Mesenchymal stem cell (in vitro differentiated cells and primary cell): Measurements from ENCODE around the gene CERS6.

Experiments
- DNase-seq: peaks from one replicate; pipeline ENCODE4 v3.0.0-alpha.2; 2013
- H2AFZ ChIP-seq: one replicate; pipeline ENCODE4 v1.6.1; 2013; ENCODE audit warnings: low read depth, mild to moderate bottlenecking, control low read depth, inconsistent platforms, low read length, moderate library complexity
- H2AK5ac ChIP-seq: 2 replicates; pipeline ENCODE4 v1.6.1; 2013; ENCODE audit warnings: low read length, moderate library complexity, mild to moderate bottlenecking, inconsistent platforms; ENCODE audit not compliant: severe bottlenecking
- H2BK120ac ChIP-seq: one replicate; pipeline ENCODE4 v1.6.1; 2013; ENCODE audit warnings: low read depth, mild to moderate bottlenecking, inconsistent platforms, low read length, moderate library complexity
- H2BK12ac ChIP-seq, 2 experiments: one replicate each; pipeline ENCODE4 v1.6.1; 2013; ENCODE audit warnings: inconsistent platforms in 2 of 2, low read length in 2 of 2, mild to moderate bottlenecking in 2 of 2, moderate library complexity in 2 of 2, control low read depth in 1 of 2
- H2BK15ac ChIP-seq: one replicate; pipeline ENCODE4 v1.6.1; 2013; ENCODE audit warnings: mild to moderate bottlenecking, low read depth, inconsistent platforms; ENCODE audit not compliant: poor library complexity, severe bottlenecking
- H2BK5ac ChIP-seq: 2 replicates; pipeline ENCODE4 v1.6.1; 2013; ENCODE audit warnings: low read depth, mild to moderate bottlenecking, low read length, control low read depth, inconsistent platforms; ENCODE audit not compliant: poor library complexity, severe bottlenecking
- H3K14ac ChIP-seq, 2 experiments: one replicate each; pipeline ENCODE4 v1.6.1; 2013; ENCODE audit warnings: inconsistent platforms in 2 of 2, low read length in 2 of 2, control low read depth in 1 of 2, mild to moderate bottlenecking in 1 of 2, moderate library complexity in 1 of 2
- H3K18ac ChIP-seq, 2 experiments: one replicate each; pipeline ENCODE4 v1.6.1; 2013; ENCODE audit warnings: inconsistent platforms in 2 of 2, low read length in 2 of 2, control low read depth in 1 of 2, low read depth in 1 of 2, mild to moderate bottlenecking in 1 of 2
- H3K23ac ChIP-seq, 2 experiments: one replicate each; pipeline ENCODE4 v1.6.1; 2013; ENCODE audit warnings: inconsistent platforms in 2 of 2, low read length in 2 of 2, mild to moderate bottlenecking in 2 of 2, moderate library complexity in 2 of 2, control low read depth in 1 of 2
- H3K27ac ChIP-seq: 2 replicates; pipeline ENCODE4 v1.5.1; 2013; ENCODE audit warnings: mild to moderate bottlenecking, moderate library complexity, low read length, control low read depth, inconsistent platforms; ENCODE audit not compliant: poor library complexity, severe bottlenecking
- H3K27me3 ChIP-seq, 2 experiments: 2 replicates each; pipeline versions ENCODE4 v1.6.1 to v1.7.0; 2013; ENCODE audit warnings: low read length in 2 of 2, mild to moderate bottlenecking in 2 of 2, moderate library complexity in 2 of 2, control low read depth in 1 of 2, inconsistent platforms in 1 of 2; ENCODE audit not compliant: control insufficient read depth in 1 of 2, insufficient read depth in 1 of 2
- H3K36me3 ChIP-seq, 2 experiments: 2 replicates each; pipeline versions ENCODE4 v1.6.1 to v1.7.0; 2013; ENCODE audit warnings: low read length in 2 of 2, control low read depth in 1 of 2, inconsistent platforms in 1 of 2, low read depth in 1 of 2, mild to moderate bottlenecking in 1 of 2; ENCODE audit not compliant: insufficient read depth in 2 of 2, control insufficient read depth in 1 of 2
- H3K4ac ChIP-seq, 2 experiments: one replicate each; pipeline ENCODE4 v1.6.1; 2013; ENCODE audit warnings: inconsistent platforms in 2 of 2, low read length in 2 of 2, mild to moderate bottlenecking in 2 of 2, moderate library complexity in 2 of 2, control low read depth in 1 of 2, low read depth in 1 of 2
- H3K4me1 ChIP-seq: 2 replicates; pipeline ENCODE4 v1.6.1; 2013; ENCODE audit warnings: low read depth, low read length, control low read depth; ENCODE audit not compliant: control insufficient read depth, insufficient read depth
- H3K4me2 ChIP-seq: 2 replicates; pipeline ENCODE4 v1.6.1; 2013; ENCODE audit warnings: low read length, mild to moderate bottlenecking, inconsistent platforms; ENCODE audit not compliant: poor library complexity, severe bottlenecking
- H3K4me3 ChIP-seq, 2 experiments: 2 replicates each; pipeline versions ENCODE4 v1.5.1 to v1.7.0; 2013; ENCODE audit warnings: low read length in 2 of 2, mild to moderate bottlenecking in 2 of 2, control low read depth in 1 of 2, low read depth in 1 of 2; ENCODE audit not compliant: insufficient read depth in 1 of 2
- H3K79me1 ChIP-seq: replicated peaks from 2 replicates; pipeline ENCODE4 v1.6.1; 2013; ENCODE audit warnings: mild to moderate bottlenecking, control low read depth, low read length, inconsistent platforms; ENCODE audit not compliant: poor library complexity, severe bottlenecking
- H3K9ac ChIP-seq: 2 replicates; pipeline ENCODE4 v1.7.0; 2013; ENCODE audit warnings: mild to moderate bottlenecking, low read length, moderate library complexity
- H3K9me3 ChIP-seq: 2 replicates; pipeline ENCODE4 v1.7.0; 2013; ENCODE audit warnings: mild to moderate bottlenecking, low read length; ENCODE audit not compliant: control insufficient read depth
- H4K8ac ChIP-seq: one replicate; pipeline ENCODE4 v1.6.1; 2013; ENCODE audit warnings: inconsistent platforms, mild to moderate bottlenecking, low read length, moderate library complexity
- H4K91ac ChIP-seq: one replicate; pipeline ENCODE4 v1.6.1; 2013; ENCODE audit warnings: mild to moderate bottlenecking, low read length, inconsistent platforms
- WGBS: methylation state at CpG from one replicate; pipeline ENCODE4 v1.1.7; 2013; ENCODE audit warnings: mixed read lengths; 5-methylcytosine and 5-hydroxymethylcytosine counted together

The CERS6 gene

DNA sequence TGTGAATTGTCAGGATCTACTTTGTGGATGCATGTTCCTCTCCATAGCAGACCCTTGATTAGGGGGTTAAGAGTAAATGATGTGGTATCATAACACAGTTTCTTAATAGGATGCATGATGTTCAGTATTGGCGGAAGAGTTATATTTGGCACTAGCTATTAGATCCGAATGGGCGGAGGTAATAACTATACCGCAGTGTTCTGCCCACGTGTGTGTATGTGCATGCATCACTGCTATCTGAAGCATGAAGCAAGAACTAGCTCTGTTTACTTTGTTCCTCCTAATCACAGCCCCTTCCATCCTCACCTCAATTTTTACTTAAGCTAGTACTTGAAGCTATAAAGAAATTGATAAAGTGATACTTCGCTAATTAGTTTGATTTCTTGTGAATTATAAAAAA, 186.8 kb downstream of the CERS6 start:
- H3K9ac ChIP-seq: no peak overlapping the region
- H3K4ac ChIP-seq: no peak overlapping the region

DNA sequence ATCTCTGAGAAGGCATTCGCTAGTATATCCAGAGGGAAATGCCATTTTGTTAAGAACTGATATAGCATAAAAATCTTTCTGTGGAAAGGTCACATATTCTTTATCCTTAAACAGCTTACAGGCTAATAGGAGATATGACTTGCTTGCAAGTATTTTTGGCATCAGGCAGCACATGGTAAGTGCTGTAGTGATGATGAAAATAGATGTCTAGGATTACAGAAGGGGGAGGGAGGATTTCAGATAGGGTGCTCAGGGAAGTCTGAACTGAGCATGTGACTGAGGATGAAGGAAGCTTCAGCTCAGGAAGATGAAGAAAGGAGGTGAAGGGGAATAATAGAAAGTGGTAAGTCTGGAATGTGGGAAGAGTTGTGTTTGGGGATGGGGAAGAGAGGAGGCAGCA, 187.9 kb downstream of the CERS6 start:
- no peak overlapping the region for H3K4me2 ChIP-seq
- no peak overlapping the region for H3K23ac ChIP-seq
- H3K27ac ChIP-seq: no peak overlapping the region
- peak overlapping the region in 1 of 2 experiments; percentile 22 for H3K4ac ChIP-seq
- no peak overlapping the region for H3K14ac ChIP-seq
- no peak overlapping the region for H2BK15ac ChIP-seq
- H3K79me1 ChIP-seq: peaks cover 12% of the 10 kb centered on the region
- no peaks in the 10 kb centered on the region for H3K36me3 ChIP-seq
- no peak overlapping the region for H4K91ac ChIP-seq
- H3K18ac ChIP-seq: no peak overlapping the region
- no peak overlapping the region for H2BK12ac ChIP-seq
- no peak overlapping the region for H2AK5ac ChIP-seq
- no peak overlapping the region for H2AFZ ChIP-seq
- H4K8ac ChIP-seq: no peak overlapping the region
- no peaks in the 10 kb centered on the region for H3K27me3 ChIP-seq
- peaks cover 2% of the 10 kb centered on the region for H3K4me1 ChIP-seq
- no peaks in the 10 kb centered on the region for H3K9me3 ChIP-seq
- no peak overlapping the region for H3K9ac ChIP-seq
- no peak overlapping the region for H2BK5ac ChIP-seq
- WGBS: no CpG with 5 or more reads among the region's 1 CpG
- no peak overlapping the region for H3K4me3 ChIP-seq
- H2BK120ac ChIP-seq: no peak overlapping the region
- DNase-seq: no peak

More for the DNA sequence above, 186.8 kb downstream of the CERS6 start:
- no peak overlapping the region for H4K8ac ChIP-seq
- H3K14ac ChIP-seq: no peak overlapping the region
- H2BK120ac ChIP-seq: no peak overlapping the region
- no peak overlapping the region for H3K23ac ChIP-seq
- H2AFZ ChIP-seq: no peak overlapping the region
- H3K9me3 ChIP-seq: no peaks in the 10 kb centered on the region
- WGBS: 97% methylated on average over 5 of the region's 6 CpGs
- H3K4me3 ChIP-seq: no peak overlapping the region
- H3K27ac ChIP-seq: no peak overlapping the region
- no peak overlapping the region for H3K4me2 ChIP-seq
- H3K36me3 ChIP-seq: no peaks in the 10 kb centered on the region
- peaks cover 2% of the 10 kb centered on the region for H3K4me1 ChIP-seq
- H3K27me3 ChIP-seq: no peaks in the 10 kb centered on the region
- no peak overlapping the region for H4K91ac ChIP-seq
- DNase-seq: no peak
- H3K79me1 ChIP-seq: peaks cover 12% of the 10 kb centered on the region
- no peak overlapping the region for H2BK15ac ChIP-seq
- no peak overlapping the region for H2BK12ac ChIP-seq
- H2AK5ac ChIP-seq: no peak overlapping the region
- H3K18ac ChIP-seq: no peak overlapping the region
- H2BK5ac ChIP-seq: no peak overlapping the region

DNA sequence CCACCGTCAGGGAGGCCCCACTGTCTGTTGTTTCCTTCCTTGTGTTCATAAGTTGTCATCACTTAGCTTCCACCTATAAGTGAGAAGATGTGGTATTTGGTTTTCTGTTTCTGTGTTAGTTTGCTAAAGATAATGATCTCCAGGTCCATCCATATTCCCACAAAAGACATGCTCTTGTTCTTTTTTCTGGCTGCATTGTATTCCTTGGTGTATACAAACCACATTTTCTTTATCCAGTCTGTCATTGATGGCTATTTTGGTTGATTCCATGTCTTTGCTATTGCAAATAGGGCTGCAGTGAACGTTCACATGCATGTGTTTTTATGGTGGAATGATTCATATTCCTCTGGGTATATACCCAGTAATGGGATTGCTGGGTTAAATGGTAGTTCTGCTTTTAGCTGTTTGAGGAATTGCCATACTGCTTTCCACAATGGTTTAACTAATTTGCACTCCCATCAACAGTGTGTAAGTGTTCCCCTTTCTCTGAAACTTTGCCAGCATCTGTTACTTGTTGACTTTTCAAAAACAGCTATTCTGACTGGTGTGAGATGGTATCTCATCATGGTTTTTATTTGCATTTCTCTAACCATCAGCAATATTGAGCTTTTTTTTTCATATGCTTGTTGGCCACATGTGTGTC, 189.7 kb downstream of the CERS6 start:
- Histone ChIP-seq H3K27me3 (no peaks in the 10 kb centered on the region), H3K4me3 (no peak overlapping the region), H4K8ac (no peak overlapping the region), H2AFZ (no peak overlapping the region), H4K91ac (no peak overlapping the region), H2BK5ac (no peak overlapping the region), H3K36me3 (no peaks in the 10 kb centered on the region), H3K4me1 (no peaks in the 10 kb centered on the region), H3K9me3 (no peaks in the 10 kb centered on the region), H3K4ac (no peak overlapping the region), H3K4me2 (no peak overlapping the region), H2BK15ac (no peak overlapping the region), H3K79me1 (peaks cover 12% of the 10 kb centered on the region), H3K23ac (no peak overlapping the region), H3K27ac (no peak overlapping the region), H3K18ac (no peak overlapping the region), H2AK5ac (no peak overlapping the region), H2BK120ac (no peak overlapping the region), H3K14ac (no peak overlapping the region), H3K9ac (no peak overlapping the region), H2BK12ac (no peak overlapping the region)
- WGBS: 75% methylated on average over 1 of the region's 2 CpGs
- DNase-seq: no peak

DNA sequence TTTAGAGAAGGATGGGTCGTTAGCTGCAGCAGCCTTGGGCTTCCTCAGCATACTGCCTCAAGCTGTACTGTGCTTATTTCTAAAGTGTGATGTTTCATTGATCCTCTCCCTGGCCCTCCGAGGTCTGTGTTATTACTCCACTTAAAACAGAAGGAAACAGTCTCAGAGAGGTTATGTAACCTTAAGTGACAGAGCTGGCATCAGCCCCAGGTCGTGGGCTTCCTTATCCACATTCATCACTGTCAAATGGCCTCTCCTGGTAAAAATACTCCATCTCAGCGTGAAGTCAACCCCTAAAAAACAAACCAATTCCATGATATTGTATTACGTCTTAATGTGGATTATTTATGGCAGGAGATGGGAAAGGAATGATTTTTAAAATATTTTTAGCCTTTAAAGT, 193.0 kb downstream of the CERS6 start:
- no peak overlapping the region for H4K91ac ChIP-seq
- no peak overlapping the region for H2BK5ac ChIP-seq
- no peak overlapping the region for H3K9ac ChIP-seq
- 27% methylated on average over 3 of the region's 5 CpGs for WGBS
- H3K4ac ChIP-seq: no peak overlapping the region
- no peak overlapping the region for H2BK120ac ChIP-seq
- no peaks in the 10 kb centered on the region for H3K36me3 ChIP-seq
- H3K18ac ChIP-seq: peak overlapping the region in 1 of 2 experiments; percentile 21
- no peak overlapping the region for H3K4me2 ChIP-seq
- no peak overlapping the region for H2AFZ ChIP-seq
- no peaks in the 10 kb centered on the region for H3K27me3 ChIP-seq
- no peak overlapping the region for H3K27ac ChIP-seq
- H3K9me3 ChIP-seq: no peaks in the 10 kb centered on the region
- H3K14ac ChIP-seq: no peak overlapping the region
- H3K4me3 ChIP-seq: no peak overlapping the region
- no peak overlapping the region for H3K23ac ChIP-seq
- H2AK5ac ChIP-seq: no peak overlapping the region
- no peak overlapping the region for H2BK15ac ChIP-seq
- H3K4me1 ChIP-seq: no peaks in the 10 kb centered on the region
- peaks cover 3% of the 10 kb centered on the region for H3K79me1 ChIP-seq
- H2BK12ac ChIP-seq: no peak overlapping the region
- no peak for DNase-seq
- no peak overlapping the region for H4K8ac ChIP-seq
